ENCODE measurements around the gene PLPP2. TPM values are rescaled to one million over a fixed set of nuclear protein-coding genes. Genes with fewer than 3 reads are reported as not detected.

The PLPP2 gene
- total and polyA plus RNA-seq, 2 of the 4 experiments (the other 2 are of a cell fraction), result 2.3 to 4.2 TPM

DNA sequence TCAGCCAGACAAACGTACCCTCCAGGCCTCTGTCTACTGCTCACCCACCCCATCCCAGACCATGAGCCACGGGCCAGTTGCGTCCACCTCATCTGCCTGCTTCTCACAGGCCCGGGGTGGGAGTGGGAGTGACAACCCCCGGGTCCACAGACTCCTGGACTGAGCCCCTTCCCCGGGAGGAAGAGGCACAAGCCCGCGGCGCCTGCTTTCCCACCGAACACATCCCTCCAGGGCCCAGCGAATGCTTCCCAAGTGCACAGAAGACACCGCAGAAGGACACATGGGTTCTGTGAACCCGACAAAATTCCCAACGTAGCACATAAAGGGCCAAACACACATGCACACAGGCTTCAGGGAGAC lies 18.0 kb upstream of the PLPP2 start:
- no TSS peak for BruUV-seq (replicated peaks)
- Histone ChIP-seq H3K4ac (ENCODE audit: low read depth, low read length) (no peak overlapping the region), H2AK9ac (replicated peaks; ENCODE audit: low read depth, low read length, poor library complexity) (no peak overlapping the region), H3K4me2 (ENCODE audit: low read depth, low read length) (no peak overlapping the region), H3K9me1 (ENCODE audit: insufficient read depth, low read length) (0 out of 2 replicates have a peak, but pooled peaks cover 6% of the 10 kb centered on the region), H3K9me3 (ENCODE audit: control insufficient read depth, insufficient read depth, low read length) (no peaks in the 10 kb centered on the region), H3K14ac (replicated peaks; ENCODE audit: low read depth, low read length) (no peak overlapping the region), H3K4me3 (ENCODE audit: insufficient read depth, low read depth, low read length) (no peak overlapping the region), H4K20me1 (ENCODE audit: insufficient read depth, low read length) (peaks cover 38% of the 10 kb centered on the region), H3K36me3 (ENCODE audit: control insufficient read depth, insufficient read depth, low read length) (peaks cover 69% of the 10 kb centered on the region), H3K79me1 (ENCODE audit: low read depth in 1 of 2, low read length in 2 of 2) (peaks cover 0 to 41% of the 10 kb centered on the region in 2 experiments), H3K56ac (ENCODE audit: extremely low read depth, insufficient read depth, low read length) (no peak overlapping the region), H2BK5ac (ENCODE audit: low read depth, low read length, poor library complexity, severe bottlenecking) (no peak overlapping the region), H3K27me3 (ENCODE audit: control insufficient read depth, insufficient read depth, low read length) (no peaks in the 10 kb centered on the region), H3K4me1 (ENCODE audit: control insufficient read depth, insufficient read depth, low read length) (no peaks in the 10 kb centered on the region), H2BK15ac (ENCODE audit: low read depth, low read length) (no peak overlapping the region), H3K18ac (ENCODE audit: low read depth, low read length) (no peak overlapping the region), H2AFZ (replicated peaks; ENCODE audit: low read length, poor library complexity) (no peak overlapping the region), H3K27ac (ENCODE audit: insufficient read depth, low read length) (no peak overlapping the region), H4K91ac (ENCODE audit: insufficient read depth, low read depth, low read length) (no peak overlapping the region), H4K8ac (ENCODE audit: low read depth in 2 of 2, low read length in 2 of 2) (no peak overlapping the region), H4K5ac (ENCODE audit: low read depth, low read length) (no peak overlapping the region), H3K9ac (ENCODE audit: low read depth, low read length) (no peak overlapping the region), H3K23ac (ENCODE audit: low read depth, low read length) (no peak overlapping the region), H2BK120ac (ENCODE audit: low read depth, low read length) (no peak overlapping the region), H2AK5ac (ENCODE audit: low read depth, low read length) (no peak overlapping the region), H2BK20ac (ENCODE audit: low read depth, low read length) (no peak overlapping the region)
- 97% methylated on average over 5 of the region's 14 CpGs; no CpG with 5 or more reads in 1 of the 2 experiments for WGBS, 2 experiments (ENCODE audit: extremely low coverage in 2 of 2, insufficient read length in 1 of 2)
- TF ChIP-seq RCOR1 (IDR thresholded peaks at IDR 0.05; ENCODE audit: insufficient replicate concordance, low read length) (no peak), CEBPB (IDR thresholded peaks at IDR 0.05; ENCODE audit: low read depth, low read length) (no peak), RFX5 (IDR thresholded peaks at IDR 0.05; ENCODE audit: low read depth, low read length) (no peak)
- TF ChIP-seq, protein P1, sequence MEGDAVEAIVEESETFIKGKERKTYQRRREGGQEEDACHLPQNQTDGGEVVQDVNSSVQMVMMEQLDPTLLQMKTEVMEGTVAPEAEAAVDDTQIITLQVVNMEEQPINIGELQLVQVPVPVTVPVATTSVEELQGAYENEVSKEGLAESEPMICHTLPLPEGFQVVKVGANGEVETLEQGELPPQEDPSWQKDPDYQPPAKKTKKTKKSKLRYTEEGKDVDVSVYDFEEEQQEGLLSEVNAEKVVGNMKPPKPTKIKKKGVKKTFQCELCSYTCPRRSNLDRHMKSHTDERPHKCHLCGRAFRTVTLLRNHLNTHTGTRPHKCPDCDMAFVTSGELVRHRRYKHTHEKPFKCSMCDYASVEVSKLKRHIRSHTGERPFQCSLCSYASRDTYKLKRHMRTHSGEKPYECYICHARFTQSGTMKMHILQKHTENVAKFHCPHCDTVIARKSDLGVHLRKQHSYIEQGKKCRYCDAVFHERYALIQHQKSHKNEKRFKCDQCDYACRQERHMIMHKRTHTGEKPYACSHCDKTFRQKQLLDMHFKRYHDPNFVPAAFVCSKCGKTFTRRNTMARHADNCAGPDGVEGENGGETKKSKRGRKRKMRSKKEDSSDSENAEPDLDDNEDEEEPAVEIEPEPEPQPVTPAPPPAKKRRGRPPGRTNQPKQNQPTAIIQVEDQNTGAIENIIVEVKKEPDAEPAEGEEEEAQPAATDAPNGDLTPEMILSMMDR (conservative IDR thresholded peaks at IDR 0.05; ENCODE audit: low read depth, low read length), result no peak
- TF ChIP-seq, protein P2, sequence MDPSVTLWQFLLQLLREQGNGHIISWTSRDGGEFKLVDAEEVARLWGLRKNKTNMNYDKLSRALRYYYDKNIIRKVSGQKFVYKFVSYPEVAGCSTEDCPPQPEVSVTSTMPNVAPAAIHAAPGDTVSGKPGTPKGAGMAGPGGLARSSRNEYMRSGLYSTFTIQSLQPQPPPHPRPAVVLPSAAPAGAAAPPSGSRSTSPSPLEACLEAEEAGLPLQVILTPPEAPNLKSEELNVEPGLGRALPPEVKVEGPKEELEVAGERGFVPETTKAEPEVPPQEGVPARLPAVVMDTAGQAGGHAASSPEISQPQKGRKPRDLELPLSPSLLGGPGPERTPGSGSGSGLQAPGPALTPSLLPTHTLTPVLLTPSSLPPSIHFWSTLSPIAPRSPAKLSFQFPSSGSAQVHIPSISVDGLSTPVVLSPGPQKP (IDR thresholded peaks at IDR 0.05; ENCODE audit: borderline replicate concordance, low read depth, low read length), result no peak
- ChIA-PET CTCF (no interaction called here), POLR2A (ENCODE audit: unreplicated experiment) (no interaction called here)
- in situ Hi-C loops (cut with MboI; ENCODE audit: low sequenced_read_pairs), result no loop called here
- dilution Hi-C loops (cut with HindIII; ENCODE audit: low sequenced_read_pairs, unreplicated experiment), result no loop called here
- ATAC-seq (ENCODE audit: low read depth) (no peak), DNase-seq (no peak)
- intact Hi-C loops (cut with micrococcal nuclease), result no loop called here

Data from IMR-90 (cell line).